GM23248 (cell line): Measurements from ENCODE around the gene L2HGDH. TPM values are rescaled to one million over a fixed set of nuclear protein-coding genes. Genes with fewer than 3 reads are reported as not detected.

Experiments used
- DNase-seq: peaks from one replicate; pipeline ENCODE4 v3.0.0-alpha.2; 2015
- H2AFZ ChIP-seq: fragments of 200-600 bp; sonication (generic); 2 replicates; pipeline ENCODE4 v1.6.1; 2016; ENCODE audit warnings: antibody characterized with exemption
- H3F3A ChIP-seq: fragments of 200-600 bp; sonication (generic); 2 replicates; pipeline ENCODE4 v1.6.1; 2016; ENCODE audit warnings: mild to moderate bottlenecking, antibody characterized with exemption, mixed run types; ENCODE audit not compliant: insufficient read depth
- H3K27ac ChIP-seq: fragments of 200-600 bp; sonication (generic); 2 replicates; pipeline ENCODE4 v1.5.1; 2016; ENCODE audit warnings: mild to moderate bottlenecking
- H3K27me3 ChIP-seq: fragments of 200-600 bp; sonication (generic); replicated peaks from 2 replicates; pipeline ENCODE4 v1.6.1; 2016; ENCODE audit warnings: mild to moderate bottlenecking; ENCODE audit not compliant: insufficient read depth
- H3K36me3 ChIP-seq: fragments of 200-600 bp; sonication (generic); 2 replicates; pipeline ENCODE4 v1.6.1; 2016; ENCODE audit warnings: low read depth, mild to moderate bottlenecking
- H3K4me1 ChIP-seq: fragments of 200-600 bp; sonication (generic); 2 replicates; pipeline ENCODE4 v1.6.1; 2016; ENCODE audit warnings: mild to moderate bottlenecking; ENCODE audit not compliant: insufficient read depth
- H3K4me2 ChIP-seq: fragments of 200-600 bp; sonication (generic); one replicate; pipeline ENCODE4 v1.6.1; 2016; ENCODE audit warnings: mild to moderate bottlenecking; ENCODE audit not compliant: unreplicated experiment
- H3K4me3 ChIP-seq: fragments of 200-600 bp; sonication (generic); 2 replicates; pipeline ENCODE4 v1.5.1; 2016; ENCODE audit warnings: mild to moderate bottlenecking
- H3K79me2 ChIP-seq: fragments of 200-600 bp; sonication (generic); 2 replicates; pipeline ENCODE4 v1.6.1; 2016; ENCODE audit warnings: mild to moderate bottlenecking; ENCODE audit not compliant: insufficient read depth
- H3K9ac ChIP-seq: fragments of 200-600 bp; sonication (generic); 2 replicates; pipeline ENCODE4 v1.6.1; 2016; ENCODE audit warnings: mild to moderate bottlenecking
- H3K9me2 ChIP-seq: fragments of 200-600 bp; sonication (generic); 2 replicates; pipeline ENCODE4 v1.6.1; 2016; ENCODE audit warnings: mixed run types, mild to moderate bottlenecking, moderate library complexity; ENCODE audit not compliant: insufficient read depth
- H3K9me3 ChIP-seq: fragments of 200-600 bp; sonication (generic); one replicate; pipeline ENCODE4 v1.6.1; 2017; ENCODE audit warnings: low read depth
- H4K20me1 ChIP-seq: fragments of 200-600 bp; sonication (generic); 2 replicates; pipeline ENCODE4 v1.6.0; 2016; ENCODE audit not compliant: insufficient read depth
- EZH2 ChIP-seq: fragments of 200-600 bp; sonication (generic); IDR thresholded peaks from 2 replicates; pipeline ENCODE4 v1.6.1; 2018; ENCODE audit warnings: antibody characterized with exemption, mild to moderate bottlenecking; ENCODE audit not compliant: insufficient read depth, poor library complexity, severe bottlenecking
- EZH2phosphoT487 ChIP-seq: fragments of 200-600 bp; sonication (generic); IDR thresholded peaks from 2 replicates; pipeline ENCODE4 v1.6.1; 2018; ENCODE audit warnings: antibody characterized with exemption, moderate library complexity, mild to moderate bottlenecking, low read depth; ENCODE audit not compliant: insufficient read depth
- WGBS, 2 experiments: methylation state at CpG; one replicate each; pipeline ENCODE4 v1.1.6; 2015 to 2017; ENCODE audit warnings: low lambda C conversion rate in 2 of 2, low coverage in 1 of 2; ENCODE audit errors: missing lambda C conversion rate in 2 of 2; 5-methylcytosine and 5-hydroxymethylcytosine counted together
- in situ Hi-C: fragments of 300-500 bp; cut with MboI; formaldehyde crosslinking; loops from 2 replicates; pipeline ENCODE4 v1.15.0; 2020
- polyA plus RNA-seq: library from polyadenylated mRNA; unstranded; fragments of >200 nt; fragmentation: Nextera tagmentation; extraction: Ambion mirVana; gene quantifications from 2 replicates; pipeline ENCODE4 v1.2.1, GENCODE V29; 2016
- total RNA-seq: library from RNA; depleted of rRNA; stranded (reverse); fragments of >200 nt; shearing (Covaris generic); gene quantifications from 2 replicates; pipeline ENCODE4 v1.2.3, GENCODE V29; 2014; rRNA removed

Gene L2HGDH
- 1.3 and 2.6 TPM in 2 replicates for total RNA-seq
- 1.8 and 2.0 TPM in 2 replicates for polyA plus RNA-seq

- peak within 1 kb of the TSS; percentile 98 for H2AFZ ChIP-seq
- peaks cover 11% of the 10 kb centered on the region for H3K4me1 ChIP-seq
- H3K9me3 ChIP-seq, result no peaks in the 10 kb centered on the region
- H3K4me2 ChIP-seq, result peak within 1 kb of the TSS; percentile 94
- H4K20me1 ChIP-seq, result no peaks in the 10 kb centered on the region
- TF ChIP-seq EZH2phosphoT487 (no peak), EZH2 (no peak)
- peak within 1 kb of the TSS; percentile 81 for H3K9ac ChIP-seq
- H3K27me3 ChIP-seq, result no peaks in the 10 kb centered on the region
- H3K27ac ChIP-seq, result peak within 1 kb of the TSS; percentile 77
- H3K9me2 ChIP-seq, result no peaks in the 10 kb centered on the region
- H3K79me2 ChIP-seq, result peaks cover 11% of the 10 kb centered on the region; the same call in 1 of the 2 replicates
- in situ Hi-C loops, result no loop called here
- DNase-seq, result peak; percentile 97
- peak within 1 kb of the TSS; percentile 80 for H3K4me3 ChIP-seq
- H3K36me3 ChIP-seq, result no peaks in the 10 kb centered on the region
- WGBS, 2 experiments, result 1 to 3% methylated on average over 42 to 82 of the region's 83 CpGs
- no peaks in the 10 kb centered on the region for H3F3A ChIP-seq
Observed at GRCh38 chr14:50311972-50312733, at the start of gene L2HGDH, which contains the start of gene DMAC2L. Gene L2HGDH (minus strand): TSS chr14:50312229. CDS start chr14:50312150, 79 bp downstream. Gene DMAC2L (plus strand): TSS chr14:50312324. CDS start chr14:50321488, 9,164 bp downstream.

GRCh38 chr14:50360851-50361250, 48.8 kb upstream of the L2HGDH start:
- Histone ChIP-seq H3K36me3 (no peaks in the 10 kb centered on the region), H3K4me2 (no peak overlapping the region), H2AFZ (no peak overlapping the region), H4K20me1 (no peaks in the 10 kb centered on the region), H3K9me2 (no peaks in the 10 kb centered on the region), H3K9ac (no peak overlapping the region), H3K4me3 (no peak overlapping the region), H3K4me1 (peaks cover 14% of the 10 kb centered on the region), H3K27ac (no peak overlapping the region), H3K79me2 (no peaks in the 10 kb centered on the region), H3F3A (peaks cover 13% of the 10 kb centered on the region; the same call in 1 of the 2 replicates), H3K27me3 (no peaks in the 10 kb centered on the region), H3K9me3 (no peaks in the 10 kb centered on the region)
- no peak for TF ChIP-seq EZH2phosphoT487
- TF ChIP-seq EZH2, result no peak
- 90 to 100% methylated on average over 2 of the region's 2 CpGs for WGBS, 2 experiments
- in situ Hi-C loops, result no loop called here
- DNase-seq, result no peak

GRCh38 chr14:50360093-50360492, 48.1 kb upstream of the L2HGDH start:
- Histone ChIP-seq H3K4me2 (no peak overlapping the region), H3K27me3 (no peaks in the 10 kb centered on the region), H3K36me3 (no peaks in the 10 kb centered on the region), H2AFZ (no peak overlapping the region), H3K4me3 (no peak overlapping the region), H3K9me3 (no peaks in the 10 kb centered on the region), H3K79me2 (no peaks in the 10 kb centered on the region), H4K20me1 (no peaks in the 10 kb centered on the region), H3K9ac (no peak overlapping the region), H3K9me2 (no peaks in the 10 kb centered on the region), H3F3A (peaks cover 13% of the 10 kb centered on the region; the same call in 1 of the 2 replicates), H3K4me1 (peaks cover 14% of the 10 kb centered on the region), H3K27ac (no peak overlapping the region)
- DNase-seq, result no peak
- TF ChIP-seq EZH2 (no peak), EZH2phosphoT487 (no peak)
- in situ Hi-C loops, result no loop called here
- 97 to 99% methylated on average over 3 of the region's 3 CpGs for WGBS, 2 experiments

- no peak for TF ChIP-seq EZH2
- TF ChIP-seq EZH2phosphoT487, result no peak
- in situ Hi-C loops, result no loop called here
Observed at GRCh38 chr14:50359631-50360030, 47.6 kb upstream of the L2HGDH start.

More at GRCh38 chr14:50359631-50360030, 47.6 kb upstream of the L2HGDH start:
- no peaks in the 10 kb centered on the region for H3K79me2 ChIP-seq
- H3F3A ChIP-seq, result peaks cover 13% of the 10 kb centered on the region; the same call in 1 of the 2 replicates
- H3K9ac ChIP-seq, result no peak overlapping the region
- no peaks in the 10 kb centered on the region for H4K20me1 ChIP-seq
- no peak for DNase-seq
- no peaks in the 10 kb centered on the region for H3K27me3 ChIP-seq
- no peak overlapping the region for H2AFZ ChIP-seq
- no peak overlapping the region for H3K27ac ChIP-seq
- 98 to 99% methylated on average over 5 of the region's 5 CpGs for WGBS, 2 experiments
- no peak overlapping the region for H3K4me2 ChIP-seq
- no peaks in the 10 kb centered on the region for H3K36me3 ChIP-seq
- peaks cover 14% of the 10 kb centered on the region for H3K4me1 ChIP-seq
- H3K9me3 ChIP-seq, result no peaks in the 10 kb centered on the region
- H3K9me2 ChIP-seq, result no peaks in the 10 kb centered on the region
- H3K4me3 ChIP-seq, result no peak overlapping the region
